Muscle layer of duodenum (tissue), 2 donors: Measurements from ENCODE around the gene POLRMT.
"Not testable (repeated sequence)": the region's sequence is repeated elsewhere in the genome, so short reads cannot be mapped to it uniquely, and the experiment has no call there.

Source experiments
- H3K27ac ChIP-seq: one replicate; pipeline ENCODE4 v1.7.0; 2013; ENCODE audit warnings: mild to moderate bottlenecking, low read length
- H3K27me3 ChIP-seq: one replicate; pipeline ENCODE4 v1.7.0; 2013; ENCODE audit warnings: low read depth, mild to moderate bottlenecking, control low read depth, low read length
- H3K36me3 ChIP-seq, 2 donors: one replicate each; pipeline ENCODE4 v1.7.0; 2013; ENCODE audit warnings: low read length in 2 of 2, control low read depth in 1 of 2, mild to moderate bottlenecking in 1 of 2; ENCODE audit not compliant: insufficient read depth in 2 of 2, control insufficient read depth in 1 of 2
- H3K4me1 ChIP-seq, 2 donors: one replicate each; pipeline ENCODE4 v1.7.0; 2013; ENCODE audit warnings: low read length in 2 of 2, mild to moderate bottlenecking in 2 of 2, control low read depth in 1 of 2, moderate library complexity in 1 of 2; ENCODE audit not compliant: insufficient read depth in 2 of 2, control insufficient read depth in 1 of 2
- H3K4me3 ChIP-seq, 2 donors: one replicate each; pipeline ENCODE4 v1.7.0; 2013; ENCODE audit warnings: low read length in 2 of 2, low read depth in 1 of 2, mild to moderate bottlenecking in 1 of 2
- H3K9me3 ChIP-seq, 2 donors: one replicate each; pipeline ENCODE4 v1.7.0; 2013; ENCODE audit warnings: low read length in 2 of 2, control low read depth in 1 of 2, mild to moderate bottlenecking in 1 of 2; ENCODE audit not compliant: control insufficient read depth in 1 of 2
- donor health status: healthy.

POLRMT gene

GRCh38 chr19:622666-623065, 10.7 kb downstream of the POLRMT start:
- H3K27ac ChIP-seq = no peak overlapping the region
- no peaks in the 10 kb centered on the region for H3K27me3 ChIP-seq
- peaks cover 4 to 73% of the 10 kb centered on the region in 2 donors for H3K36me3 ChIP-seq
- no peak overlapping the region for H3K4me3 ChIP-seq
- no peaks in the 10 kb centered on the region for H3K4me1 ChIP-seq
- no peaks in the 10 kb centered on the region for H3K9me3 ChIP-seq

GRCh38 chr19:621819-622218, 11.5 kb downstream of the POLRMT start:
- Histone ChIP-seq H3K4me1 (peaks cover 0 to under 1% of the 10 kb centered on the region in 2 donors), H3K9me3 (no peaks in the 10 kb centered on the region), H3K27ac (no peak overlapping the region), H3K4me3 (no peak overlapping the region), H3K36me3 (peaks cover 4 to 80% of the 10 kb centered on the region in 2 donors), H3K27me3 (no peaks in the 10 kb centered on the region)

- H3K27ac ChIP-seq, H3K4me3 ChIP-seq: not testable (repeated sequence)
- H3K36me3 ChIP-seq = peaks cover 4 to 80% of the 10 kb centered on the region in 2 donors
Measured at GRCh38 chr19:621191-621590, 12.1 kb downstream of the POLRMT start.

GRCh38 chr19:620166-620862, 13.0 kb downstream of the POLRMT start:
- no peak overlapping the region for H3K4me3 ChIP-seq
- H3K9me3 ChIP-seq = no peaks in the 10 kb centered on the region
- peaks cover 0 to 7% of the 10 kb centered on the region in 2 donors for H3K4me1 ChIP-seq
- no peak overlapping the region for H3K27ac ChIP-seq
- peaks cover 4 to 74% of the 10 kb centered on the region in 2 donors for H3K36me3 ChIP-seq
- no peaks in the 10 kb centered on the region for H3K27me3 ChIP-seq

More at GRCh38 chr19:621191-621590, 12.1 kb downstream of the POLRMT start:
- not testable (repeated sequence) for H3K9me3 ChIP-seq, H3K27me3 ChIP-seq, H3K4me1 ChIP-seq

- no peaks in the 10 kb centered on the region for H3K27me3 ChIP-seq
- peaks cover 4 to 66% of the 10 kb centered on the region in 2 donors for H3K36me3 ChIP-seq
- no peak overlapping the region for H3K27ac ChIP-seq
- no peaks in the 10 kb centered on the region for H3K9me3 ChIP-seq
- no peak overlapping the region for H3K4me3 ChIP-seq
- H3K4me1 ChIP-seq = peaks cover 0 to 7% of the 10 kb centered on the region in 2 donors
Measured at GRCh38 chr19:619286-620002, 13.9 kb downstream of the POLRMT start.

- Histone ChIP-seq H3K9me3 (no peaks in the 10 kb centered on the region), H3K36me3 (peaks cover 0 to 59% of the 10 kb centered on the region in 2 donors), H3K27me3 (no peaks in the 10 kb centered on the region), H3K27ac (no peak overlapping the region), H3K4me3 (no peak overlapping the region), H3K4me1 (peaks cover 0 to 7% of the 10 kb centered on the region in 2 donors)
Measured at GRCh38 chr19:618674-619285, 14.6 kb downstream of the POLRMT start.

- Histone ChIP-seq H3K27me3 (no peaks in the 10 kb centered on the region), H3K4me3 (no peak overlapping the region), H3K4me1 (peaks cover 0 to 7% of the 10 kb centered on the region in 2 donors), H3K9me3 (no peaks in the 10 kb centered on the region), H3K27ac (no peak overlapping the region), H3K36me3 (peaks cover 0 to 54% of the 10 kb centered on the region in 2 donors)
Measured at GRCh38 chr19:618247-618619, 15.1 kb downstream of the POLRMT start.

GRCh38 chr19:617551-618246, 15.6 kb downstream of the POLRMT start:
- Histone ChIP-seq H3K4me1 (peaks cover 0 to 7% of the 10 kb centered on the region in 2 donors), H3K27me3 (no peaks in the 10 kb centered on the region), H3K36me3 (peaks cover 0 to 48% of the 10 kb centered on the region in 2 donors), H3K4me3 (no peak overlapping the region), H3K27ac (no peak overlapping the region), H3K9me3 (no peaks in the 10 kb centered on the region)

- no peak overlapping the region for H3K4me3 ChIP-seq
- peaks cover 0 to 41% of the 10 kb centered on the region in 2 donors for H3K36me3 ChIP-seq
- no peaks in the 10 kb centered on the region for H3K27me3 ChIP-seq
- no peaks in the 10 kb centered on the region for H3K9me3 ChIP-seq
- peaks cover 0 to 7% of the 10 kb centered on the region in 2 donors for H3K4me1 ChIP-seq
- no peak overlapping the region for H3K27ac ChIP-seq
Measured at GRCh38 chr19:616747-617526, 16.4 kb downstream of the POLRMT start.

- Histone ChIP-seq H3K9me3 (no peaks in the 10 kb centered on the region), H3K4me3 (no peak overlapping the region), H3K4me1 (peaks cover 0 to 8% of the 10 kb centered on the region in 2 donors), H3K27me3 (no peaks in the 10 kb centered on the region), H3K36me3 (peaks cover 0 to 35% of the 10 kb centered on the region in 2 donors), H3K27ac (no peak overlapping the region)
Measured at GRCh38 chr19:616062-616700, 17.2 kb downstream of the POLRMT start.
